Trophoblast cell (in vitro differentiated cells and primary cell): ENCODE data around the gene ADO.

ENCODE experiments used
- DNase-seq, 2 donors: peaks; one replicate each; pipeline ENCODE4 v3.0.0-alpha.2; 2016
- H2AFZ ChIP-seq: 2 replicates; pipeline ENCODE4 v1.6.1; 2013; ENCODE audit warnings: low read length, moderate library complexity, mild to moderate bottlenecking; ENCODE audit not compliant: insufficient read depth, poor library complexity
- H2AK5ac ChIP-seq: 2 replicates; pipeline ENCODE4 v1.6.1; 2013; ENCODE audit warnings: mild to moderate bottlenecking, low read length
- H2BK120ac ChIP-seq: 2 replicates; pipeline ENCODE4 v1.6.1; 2013; ENCODE audit warnings: low read length, mild to moderate bottlenecking, moderate library complexity; ENCODE audit not compliant: insufficient read depth, poor library complexity
- H2BK12ac ChIP-seq: 2 replicates; pipeline ENCODE4 v1.6.1; 2013; ENCODE audit warnings: mild to moderate bottlenecking, low read length, moderate library complexity
- H2BK5ac ChIP-seq: 2 replicates; pipeline ENCODE4 v1.6.1; 2013; ENCODE audit warnings: low read length, low read depth, moderate library complexity, mild to moderate bottlenecking; ENCODE audit not compliant: poor library complexity
- H3K14ac ChIP-seq: 2 replicates; pipeline ENCODE4 v1.6.1; 2013; ENCODE audit warnings: mild to moderate bottlenecking, low read length
- H3K18ac ChIP-seq: 2 replicates; pipeline ENCODE4 v1.6.1; 2013; ENCODE audit warnings: mild to moderate bottlenecking, low read length
- H3K23ac ChIP-seq: 2 replicates; pipeline ENCODE4 v1.6.1; 2013; ENCODE audit warnings: low read length
- H3K27ac ChIP-seq: 2 replicates; pipeline ENCODE4 v1.5.1; 2013; ENCODE audit warnings: low read depth, mild to moderate bottlenecking, inconsistent platforms, low read length, moderate library complexity
- H3K27me3 ChIP-seq: 2 replicates; pipeline ENCODE4 v1.6.1; 2013; ENCODE audit warnings: inconsistent platforms, mild to moderate bottlenecking, low read length, moderate library complexity; ENCODE audit not compliant: insufficient read depth
- H3K36me3 ChIP-seq, 2 experiments: 1 replicate in 1 of 2; 2 replicates in 1 of 2; pipeline ENCODE4 v1.6.1; 2013; ENCODE audit warnings: low read length in 2 of 2, mild to moderate bottlenecking in 2 of 2, moderate library complexity in 1 of 2; ENCODE audit not compliant: insufficient read depth in 2 of 2, control insufficient read depth in 1 of 2
- H3K4ac ChIP-seq: 2 replicates; pipeline ENCODE4 v1.6.1; 2013; ENCODE audit warnings: low read depth, mild to moderate bottlenecking, low read length, moderate library complexity
- H3K4me1 ChIP-seq, 2 experiments: 1 replicate in 1 of 2; 2 replicates in 1 of 2; pipeline ENCODE4 v1.6.1; 2013; ENCODE audit warnings: low read length in 2 of 2, mild to moderate bottlenecking in 2 of 2, moderate library complexity in 1 of 2; ENCODE audit not compliant: insufficient read depth in 2 of 2, control insufficient read depth in 1 of 2
- H3K4me2 ChIP-seq: 2 replicates; pipeline ENCODE4 v1.6.1; 2013; ENCODE audit warnings: inconsistent platforms, mild to moderate bottlenecking, low read length, moderate library complexity
- H3K4me3 ChIP-seq: 2 replicates; pipeline ENCODE4 v1.5.1; 2013; ENCODE audit warnings: mild to moderate bottlenecking, low read depth, low read length, inconsistent platforms
- H3K79me1 ChIP-seq: one replicate; pipeline ENCODE4 v1.6.1; 2013; ENCODE audit warnings: low read length
- H3K79me2 ChIP-seq: 2 replicates; pipeline ENCODE4 v1.6.1; 2013; ENCODE audit warnings: low read length, mild to moderate bottlenecking; ENCODE audit not compliant: control insufficient read depth, insufficient read depth, poor library complexity
- H3K9ac ChIP-seq: 2 replicates; pipeline ENCODE4 v1.6.1; 2013; ENCODE audit warnings: mild to moderate bottlenecking, low read length
- H3K9me3 ChIP-seq: 2 replicates; pipeline ENCODE4 v1.6.1; 2013; ENCODE audit warnings: low read depth, mild to moderate bottlenecking, control low read depth, inconsistent platforms, low read length; ENCODE audit not compliant: insufficient read depth
- H4K12ac ChIP-seq: 2 replicates; pipeline ENCODE4 v1.6.1; 2013; ENCODE audit warnings: low read depth, mild to moderate bottlenecking, low read length, moderate library complexity
- H4K8ac ChIP-seq: 2 replicates; pipeline ENCODE4 v1.6.1; 2013; ENCODE audit warnings: low read depth, mild to moderate bottlenecking, low read length, moderate library complexity
- H4K91ac ChIP-seq: one replicate; pipeline ENCODE4 v1.6.1; 2013; ENCODE audit warnings: low read depth, mild to moderate bottlenecking, low read length, moderate library complexity
- WGBS: extraction: QIAGEN DNeasy Blood & Tissue Kit; methylation state at CpG from one replicate; pipeline ENCODE4 v1.1.7; 2013; ENCODE audit warnings: missing lambda C conversion rate; ENCODE audit not compliant: insufficient read length, insufficient coverage; ENCODE audit errors: extremely low coverage; 5-methylcytosine and 5-hydroxymethylcytosine counted together

The ADO gene

GRCh38 chr10:62760401-62760800, 44.1 kb upstream of the ADO start:
- Histone ChIP-seq H2AFZ (no peak overlapping the region), H3K27me3 (no peaks in the 10 kb centered on the region), H3K18ac (no peak overlapping the region), H3K9me3 (no peaks in the 10 kb centered on the region), H3K79me1 (no peaks in the 10 kb centered on the region), H2BK12ac (no peak overlapping the region), H3K4me1 (peaks cover 0 to 2% of the 10 kb centered on the region in 2 experiments), H3K4ac (no peak overlapping the region), H3K36me3 (no peaks in the 10 kb centered on the region), H4K91ac (no peak overlapping the region), H3K23ac (no peak overlapping the region), H3K4me3 (no peak overlapping the region), H2BK120ac (no peak overlapping the region), H3K14ac (no peak overlapping the region), H2BK5ac (no peak overlapping the region), H3K27ac (no peak overlapping the region), H3K79me2 (no peaks in the 10 kb centered on the region), H4K8ac (no peak overlapping the region), H3K4me2 (no peak overlapping the region), H3K9ac (no peak overlapping the region), H2AK5ac (no peak overlapping the region), H4K12ac (no peak overlapping the region)
- no CpG with 5 or more reads among the region's 14 CpGs for WGBS
- peak in 1 of 2 donors; percentile 21 for DNase-seq

GRCh38 chr10:62761115-62761514, 43.4 kb upstream of the ADO start:
- Histone ChIP-seq H3K9me3 (no peaks in the 10 kb centered on the region), H3K4me2 (no peak overlapping the region), H3K4me3 (no peak overlapping the region), H3K4ac (no peak overlapping the region), H2BK120ac (no peak overlapping the region), H3K9ac (no peak overlapping the region), H3K27ac (no peak overlapping the region), H3K4me1 (peaks cover 0 to 2% of the 10 kb centered on the region in 2 experiments), H2AFZ (no peak overlapping the region), H4K91ac (no peak overlapping the region), H2BK12ac (no peak overlapping the region), H2BK5ac (no peak overlapping the region), H2AK5ac (no peak overlapping the region), H3K36me3 (no peaks in the 10 kb centered on the region), H3K14ac (no peak overlapping the region), H4K8ac (no peak overlapping the region), H4K12ac (no peak overlapping the region), H3K79me1 (no peaks in the 10 kb centered on the region), H3K23ac (no peak overlapping the region), H3K27me3 (no peaks in the 10 kb centered on the region), H3K18ac (no peak overlapping the region), H3K79me2 (no peaks in the 10 kb centered on the region)
- no peak for DNase-seq
- WGBS, result no CpG with 5 or more reads among the region's 3 CpGs

- Histone ChIP-seq H3K18ac (no peak overlapping the region), H4K91ac (no peak overlapping the region), H3K4me3 (no peak overlapping the region), H2BK5ac (no peak overlapping the region), H3K79me1 (no peaks in the 10 kb centered on the region), H2BK12ac (no peak overlapping the region), H4K8ac (no peak overlapping the region), H3K36me3 (no peaks in the 10 kb centered on the region), H3K27me3 (no peaks in the 10 kb centered on the region), H3K9ac (no peak overlapping the region), H2AK5ac (no peak overlapping the region), H2BK120ac (no peak overlapping the region), H4K12ac (no peak overlapping the region), H3K79me2 (no peaks in the 10 kb centered on the region), H3K23ac (no peak overlapping the region), H3K9me3 (no peaks in the 10 kb centered on the region), H3K27ac (no peak overlapping the region), H3K4ac (no peak overlapping the region), H2AFZ (no peak overlapping the region), H3K4me1 (peaks cover 0 to 5% of the 10 kb centered on the region in 2 experiments), H3K14ac (no peak overlapping the region), H3K4me2 (no peak overlapping the region)
- no CpG with 5 or more reads among the region's 4 CpGs for WGBS
- DNase-seq, result no peak
These were observed 41.4 kb upstream of the ADO start for GRCh38 chr10:62763155-62763554.

- Histone ChIP-seq H2BK5ac (no peak overlapping the region), H3K9me3 (no peaks in the 10 kb centered on the region), H2BK120ac (no peak overlapping the region), H3K79me1 (no peaks in the 10 kb centered on the region), H3K14ac (no peak overlapping the region), H3K4ac (no peak overlapping the region), H3K4me1 (peaks cover 0 to 5% of the 10 kb centered on the region in 2 experiments), H2AFZ (no peak overlapping the region), H3K18ac (no peak overlapping the region), H3K23ac (no peak overlapping the region), H3K4me3 (no peak overlapping the region), H3K4me2 (no peak overlapping the region), H3K79me2 (no peaks in the 10 kb centered on the region), H3K27ac (no peak overlapping the region), H4K12ac (no peak overlapping the region), H4K91ac (no peak overlapping the region), H3K9ac (no peak overlapping the region), H3K27me3 (no peaks in the 10 kb centered on the region), H3K36me3 (no peaks in the 10 kb centered on the region), H2BK12ac (no peak overlapping the region), H4K8ac (no peak overlapping the region), H2AK5ac (no peak overlapping the region)
- no CpG with 5 or more reads among the region's 4 CpGs for WGBS
- no peak for DNase-seq
These were observed 40.5 kb upstream of the ADO start for GRCh38 chr10:62764011-62764410.
